SK-N-DZ (cell line): ENCODE measurements around the gene AIPL1.

Experiments used
- DNase-seq: peaks from one replicate; pipeline ENCODE4 v3.0.0-alpha.2; 2015; ENCODE audit warnings: low spot score

The AIPL1 gene

GRCh38 chr17:6450926-6451832 is 16.3 kb upstream of the AIPL1 start:
- no peak for DNase-seq

GRCh38 chr17:6449307-6449706 is 14.4 kb upstream of the AIPL1 start:
- no peak for DNase-seq

- no peak for DNase-seq
These were observed 13.6 kb upstream of the AIPL1 start for GRCh38 chr17:6448473-6448872.

- DNase-seq: no peak
These were observed 11.7 kb upstream of the AIPL1 start for GRCh38 chr17:6446516-6447100.

- DNase-seq: no peak
These were observed 9.8 kb upstream of the AIPL1 start for GRCh38 chr17:6444571-6445335.

GRCh38 chr17:6443692-6444570 is 9.0 kb upstream of the AIPL1 start, which contains the start of gene PIMREG:
Gene PIMREG (plus strand): TSS chr17:6444455. CDS start chr17:6445111, 656 bp downstream.
- peak; percentile 98 for DNase-seq

- DNase-seq: no peak
These were observed 7.9 kb upstream of the AIPL1 start for GRCh38 chr17:6442775-6443174.

- DNase-seq: no peak
These were observed 5.0 kb upstream of the AIPL1 start for GRCh38 chr17:6439951-6440350.

- no peak for DNase-seq
These were observed 3.0 kb upstream of the AIPL1 start for GRCh38 chr17:6437956-6438355.

- no peak for DNase-seq
These were observed 2.5 kb upstream of the AIPL1 start for GRCh38 chr17:6437466-6437865.

GRCh38 chr17:6435968-6436367 is 1.0 kb upstream of the AIPL1 start:
- peak; percentile 70 for DNase-seq

GRCh38 chr17:6430769-6431168 is 4.2 kb downstream of the AIPL1 start:
- DNase-seq: no peak

- DNase-seq: no peak
These were observed 5.7 kb downstream of the AIPL1 start for GRCh38 chr17:6429266-6429665.

- DNase-seq: no peak
These were observed 6.5 kb downstream of the AIPL1 start for GRCh38 chr17:6428207-6428965.

- DNase-seq: no peak
These were observed 7.6 kb downstream of the AIPL1 start for GRCh38 chr17:6427279-6427781.

- DNase-seq: no peak
These were observed 8.4 kb downstream of the AIPL1 start for GRCh38 chr17:6426356-6427101.

GRCh38 chr17:6425407-6425806 is 9.5 kb downstream of the AIPL1 start:
- no peak for DNase-seq

GRCh38 chr17:6423931-6424330 is 11.0 kb downstream of the AIPL1 start:
- no peak for DNase-seq

GRCh38 chr17:6422654-6423241 is 12.2 kb downstream of the AIPL1 start:
- no peak for DNase-seq
